Smooth muscle cell (in vitro differentiated cells): ENCODE data around the gene KIAA1328. TPM values are rescaled to one million over a fixed set of nuclear protein-coding genes. Genes with fewer than 3 reads are reported as not detected.

ENCODE experiments used
- DNase-seq: peaks from one replicate; lab custom pipeline; 2025; ENCODE audit not compliant: unreplicated experiment; lab: John Stamatoyannopoulos, UW
- H2AFZ ChIP-seq: fragments of 200-600 bp; sonication (generic); 2 replicates; pipeline ENCODE4 v1.6.0; 2016; ENCODE audit warnings: antibody characterized with exemption, low read depth, mild to moderate bottlenecking
- H3F3A ChIP-seq: fragments of 200-600 bp; sonication (generic); 2 replicates; pipeline ENCODE4 v1.6.0; 2017; ENCODE audit warnings: antibody characterized with exemption, low read depth
- H3K27ac ChIP-seq: fragments of 200-600 bp; sonication (generic); 2 replicates; pipeline ENCODE4 v1.5.1; 2016; ENCODE audit warnings: low read depth, mild to moderate bottlenecking
- H3K27me3 ChIP-seq: fragments of 200-600 bp; sonication (generic); 2 replicates; pipeline ENCODE4 v1.6.1; 2016; ENCODE audit warnings: low read depth, mild to moderate bottlenecking
- H3K36me3 ChIP-seq: fragments of 200-600 bp; sonication (generic); 2 replicates; pipeline ENCODE4 v1.5.1; 2016; ENCODE audit warnings: low read depth
- H3K4me1 ChIP-seq: fragments of 200-600 bp; sonication (generic); 2 replicates; pipeline ENCODE4 v1.5.1; 2016; ENCODE audit warnings: low read depth
- H3K4me2 ChIP-seq: fragments of 200-600 bp; sonication (generic); 2 replicates; pipeline ENCODE4 v1.6.0; 2016; ENCODE audit warnings: mild to moderate bottlenecking
- H3K4me3 ChIP-seq: fragments of 200-600 bp; sonication (generic); 2 replicates; pipeline ENCODE4 v1.5.1; 2016; ENCODE audit warnings: mild to moderate bottlenecking
- H3K79me2 ChIP-seq: fragments of 200-600 bp; sonication (generic); 2 replicates; pipeline ENCODE4 v1.6.0; 2016; ENCODE audit warnings: low read depth, mild to moderate bottlenecking
- H3K9ac ChIP-seq: fragments of 200-600 bp; sonication (generic); 2 replicates; pipeline ENCODE4 v1.6.0; 2016; ENCODE audit warnings: low read depth
- H3K9me3 ChIP-seq: fragments of 200-600 bp; sonication (generic); replicated peaks from 2 replicates; pipeline ENCODE4 v1.5.1; 2016; ENCODE audit warnings: low read depth
- H4K20me1 ChIP-seq: fragments of 200-600 bp; sonication (generic); 2 replicates; pipeline ENCODE4 v1.6.0; 2016; ENCODE audit warnings: low read depth
- WGBS: methylation state at CpG from one replicate; pipeline ENCODE4 v1.1.7; 2016; ENCODE audit warnings: low lambda C conversion rate; 5-methylcytosine and 5-hydroxymethylcytosine counted together
- polyA plus RNA-seq: library from polyadenylated mRNA; unstranded; fragments of >200 nt; fragmentation: Nextera tagmentation; extraction: Ambion mirVana; gene quantifications from 2 replicates; pipeline ENCODE4 v1.2.1, GENCODE V29; 2016
- total RNA-seq: library from RNA; depleted of rRNA; stranded (reverse); fragments of >200 nt; gene quantifications from 2 replicates; pipeline ENCODE4 v1.2.3, GENCODE V29; 2014
- TF ChIP-seq, protein P1 (sequence below): fragments of 200-600 bp; sonication (generic); IDR thresholded peaks from 2 replicates; pipeline ENCODE4 v1.5.1; 2017; ENCODE audit warnings: borderline replicate concordance, mild to moderate bottlenecking, antibody characterized with exemption; ENCODE audit not compliant: insufficient read depth, poor library complexity, severe bottlenecking

The KIAA1328 gene
- total and polyA plus RNA-seq, 2 experiments from 2014 or later, result 2.2 to 11.7 TPM

DNA sequence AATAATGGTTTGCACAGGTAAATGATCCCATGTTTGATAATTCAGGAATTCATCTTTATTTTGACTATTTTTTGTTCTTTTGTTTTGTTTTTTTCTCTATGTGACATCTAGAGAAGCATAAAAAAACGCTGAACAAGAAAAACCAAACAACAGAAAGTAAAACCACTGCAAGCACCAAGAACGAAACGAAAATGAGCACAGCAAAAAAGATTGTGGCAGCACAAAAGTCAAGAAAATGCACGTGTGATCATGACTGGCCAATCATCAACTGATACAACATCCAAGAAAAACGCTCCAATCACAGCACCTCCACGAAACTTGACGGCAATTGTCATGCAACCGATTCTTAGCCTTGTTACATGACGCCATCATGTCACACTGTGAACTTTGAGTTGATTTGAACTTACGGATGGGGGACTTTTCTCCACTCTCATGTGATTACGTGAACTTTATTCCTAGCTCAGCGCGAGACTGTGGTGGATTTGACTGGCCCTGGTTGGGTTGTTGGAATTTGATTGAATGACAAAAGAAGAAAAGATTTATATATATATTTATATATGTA lies 417.9 kb downstream of the KIAA1328 start:
- H3K9me3 ChIP-seq, result no peaks in the 10 kb centered on the region
- peaks cover 10% of the 10 kb centered on the region for H3K4me1 ChIP-seq
- no peak overlapping the region for H2AFZ ChIP-seq
- H3K79me2 ChIP-seq, result no peaks in the 10 kb centered on the region
- no peak overlapping the region for H3K27ac ChIP-seq
- DNase-seq, result no peak
- H3K36me3 ChIP-seq, result no peaks in the 10 kb centered on the region
- H4K20me1 ChIP-seq, result no peaks in the 10 kb centered on the region
- H3K4me2 ChIP-seq, result no peak overlapping the region
- 92% methylated on average over 13 of the region's 13 CpGs for WGBS
- no peaks in the 10 kb centered on the region for H3F3A ChIP-seq
- H3K27me3 ChIP-seq, result peaks cover 51% of the 10 kb centered on the region
- TF ChIP-seq, protein P1, sequence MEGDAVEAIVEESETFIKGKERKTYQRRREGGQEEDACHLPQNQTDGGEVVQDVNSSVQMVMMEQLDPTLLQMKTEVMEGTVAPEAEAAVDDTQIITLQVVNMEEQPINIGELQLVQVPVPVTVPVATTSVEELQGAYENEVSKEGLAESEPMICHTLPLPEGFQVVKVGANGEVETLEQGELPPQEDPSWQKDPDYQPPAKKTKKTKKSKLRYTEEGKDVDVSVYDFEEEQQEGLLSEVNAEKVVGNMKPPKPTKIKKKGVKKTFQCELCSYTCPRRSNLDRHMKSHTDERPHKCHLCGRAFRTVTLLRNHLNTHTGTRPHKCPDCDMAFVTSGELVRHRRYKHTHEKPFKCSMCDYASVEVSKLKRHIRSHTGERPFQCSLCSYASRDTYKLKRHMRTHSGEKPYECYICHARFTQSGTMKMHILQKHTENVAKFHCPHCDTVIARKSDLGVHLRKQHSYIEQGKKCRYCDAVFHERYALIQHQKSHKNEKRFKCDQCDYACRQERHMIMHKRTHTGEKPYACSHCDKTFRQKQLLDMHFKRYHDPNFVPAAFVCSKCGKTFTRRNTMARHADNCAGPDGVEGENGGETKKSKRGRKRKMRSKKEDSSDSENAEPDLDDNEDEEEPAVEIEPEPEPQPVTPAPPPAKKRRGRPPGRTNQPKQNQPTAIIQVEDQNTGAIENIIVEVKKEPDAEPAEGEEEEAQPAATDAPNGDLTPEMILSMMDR, result no peak
- H3K9ac ChIP-seq, result no peak overlapping the region
- H3K4me3 ChIP-seq, result no peak overlapping the region

DNA sequence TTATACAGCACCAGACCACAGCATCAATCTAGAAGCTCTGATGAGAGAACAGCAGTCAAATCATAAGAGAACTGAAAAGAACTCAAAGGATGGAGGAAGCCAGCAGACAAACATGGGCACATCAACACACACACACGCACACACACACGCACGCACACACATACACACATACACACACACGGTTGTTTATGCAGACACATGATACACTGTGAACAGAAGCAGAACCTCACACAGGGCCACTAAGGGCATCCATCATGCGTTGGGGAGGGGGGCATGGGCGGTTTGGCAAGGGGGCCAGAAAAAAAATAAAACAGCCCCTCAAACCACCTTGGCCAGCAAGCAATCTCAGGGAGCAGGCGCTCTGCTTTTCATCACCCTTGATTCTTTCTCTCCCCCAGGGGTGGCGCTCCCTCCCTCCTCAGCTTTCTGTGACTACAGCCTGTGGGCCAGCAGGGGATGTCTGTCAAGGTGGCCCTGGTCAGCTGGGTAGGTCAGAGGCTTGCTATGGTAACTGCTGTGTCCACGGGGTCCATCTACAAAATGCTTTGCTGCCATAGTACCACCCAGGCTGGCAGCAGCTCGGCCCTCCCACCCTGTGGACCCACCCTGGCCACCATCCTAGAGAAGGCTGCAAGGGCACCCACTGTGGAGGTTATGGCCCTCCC lies 418.7 kb downstream of the KIAA1328 start:
- TF ChIP-seq, protein P1, result no peak
- Histone ChIP-seq H2AFZ (no peak overlapping the region), H3K79me2 (no peaks in the 10 kb centered on the region), H3K27me3 (peaks cover 51% of the 10 kb centered on the region), H3K9me3 (no peaks in the 10 kb centered on the region), H3K9ac (no peak overlapping the region), H3K4me3 (no peak overlapping the region), H3K4me1 (peaks cover 10% of the 10 kb centered on the region), H3K27ac (no peak overlapping the region), H3K4me2 (no peak overlapping the region), H3F3A (no peaks in the 10 kb centered on the region), H3K36me3 (no peaks in the 10 kb centered on the region), H4K20me1 (no peaks in the 10 kb centered on the region)
- no peak for DNase-seq
- WGBS, result 96% methylated on average over 10 of the region's 10 CpGs

DNA sequence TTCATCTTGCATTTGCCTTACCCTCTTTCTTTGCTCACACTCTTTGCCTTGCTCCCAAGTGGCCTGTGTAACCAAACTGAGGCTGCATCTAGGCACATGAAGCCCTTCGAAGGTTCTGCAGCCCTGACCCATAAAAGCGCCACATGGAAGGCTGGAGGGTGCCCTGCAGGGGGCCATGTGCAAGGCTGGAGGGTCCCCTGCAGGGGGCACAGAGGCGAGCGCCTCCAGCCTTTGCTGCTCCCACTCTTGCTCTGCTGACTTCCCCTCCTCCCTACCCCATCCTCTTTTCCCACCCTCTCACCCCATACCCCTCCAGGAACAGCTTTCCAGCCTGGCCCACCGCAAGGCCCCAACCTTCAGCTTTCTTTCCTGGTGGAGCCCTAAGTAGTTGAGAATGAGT lies 419.4 kb downstream of the KIAA1328 start:
- Histone ChIP-seq H3K4me2 (no peak overlapping the region), H3K9ac (no peak overlapping the region), H3K4me1 (peaks cover 10% of the 10 kb centered on the region), H2AFZ (no peak overlapping the region), H4K20me1 (no peaks in the 10 kb centered on the region), H3K27me3 (peaks cover 51% of the 10 kb centered on the region), H3F3A (no peaks in the 10 kb centered on the region), H3K4me3 (no peak overlapping the region), H3K36me3 (no peaks in the 10 kb centered on the region), H3K27ac (no peak overlapping the region), H3K79me2 (no peaks in the 10 kb centered on the region), H3K9me3 (no peaks in the 10 kb centered on the region)
- 89% methylated on average over 5 of the region's 5 CpGs for WGBS
- TF ChIP-seq, protein P1, result no peak
- no peak for DNase-seq
